GM21529 (cell line): ENCODE data around the gene SAMHD1.
A peak's percentile ranks its signal among the peaks of the same experiment; 100 is the strongest.
"Not testable (repeated sequence)": the region's sequence is repeated elsewhere in the genome, so short reads cannot be mapped to it uniquely, and the experiment has no call there.

Source experiments
- ATAC-seq: cut with Tn5 transposase; IDR thresholded peaks from one replicate; pipeline ENCODE4 v1.9.1; 2021; ENCODE audit not compliant: unreplicated experiment

SAMHD1 gene

GRCh38 chr20:36956674-36957073, 5.2 kb upstream of the SAMHD1 start:
- no peak for ATAC-seq

GRCh38 chr20:36956016-36956415, 4.5 kb upstream of the SAMHD1 start:
- ATAC-seq, result no peak

GRCh38 chr20:36951979-36952738, 651 bp upstream of the SAMHD1 start:
- ATAC-seq, result no peak

- peak; percentile 2 for ATAC-seq
Measured at GRCh38 chr20:36950414-36951197, 902 bp downstream of the SAMHD1 start.

- no peak for ATAC-seq
Measured at GRCh38 chr20:36941401-36941835, 10.1 kb downstream of the SAMHD1 start.

- no peak for ATAC-seq
Measured at GRCh38 chr20:36937402-36937770, 14.1 kb downstream of the SAMHD1 start.

GRCh38 chr20:36936761-36937401, 14.6 kb downstream of the SAMHD1 start:
- not testable (repeated sequence) for ATAC-seq

- no peak for ATAC-seq
Measured at GRCh38 chr20:36936341-36936740, 15.2 kb downstream of the SAMHD1 start.

- ATAC-seq, result not testable (repeated sequence)
Measured at GRCh38 chr20:36933571-36933970, 17.9 kb downstream of the SAMHD1 start.

- no peak for ATAC-seq
Measured at GRCh38 chr20:36932476-36933426, 18.8 kb downstream of the SAMHD1 start.

- ATAC-seq, result not testable (repeated sequence)
Measured at GRCh38 chr20:36932067-36932466, 19.4 kb downstream of the SAMHD1 start.

GRCh38 chr20:36929691-36930090, 21.8 kb downstream of the SAMHD1 start:
- no peak for ATAC-seq

GRCh38 chr20:36929290-36929689, 22.2 kb downstream of the SAMHD1 start:
- ATAC-seq, result no peak

GRCh38 chr20:36927704-36928103, 23.8 kb downstream of the SAMHD1 start:
- no peak for ATAC-seq

GRCh38 chr20:36926653-36927200, 24.8 kb downstream of the SAMHD1 start:
- no peak for ATAC-seq

- ATAC-seq, result no peak
Measured at GRCh38 chr20:36925234-36925633, 26.3 kb downstream of the SAMHD1 start.

- ATAC-seq, result no peak
Measured at GRCh38 chr20:36924167-36925045, 27.1 kb downstream of the SAMHD1 start.

GRCh38 chr20:36920334-36920730, 31.2 kb downstream of the SAMHD1 start:
- ATAC-seq, result no peak

GRCh38 chr20:36919715-36920333, 31.7 kb downstream of the SAMHD1 start:
- no peak for ATAC-seq
